Measurements from ENCODE around the gene TSFM. TPM values are rescaled to one million over a fixed set of nuclear protein-coding genes. Genes with fewer than 3 reads are reported as not detected.
A peak's percentile ranks its signal among the peaks of the same experiment; 100 is the strongest.

Gene TSFM
- total and polyA plus RNA-seq, 2 of the 13 experiments (the other 11 are each of a cell fraction or from before 2014, with no cell fraction given) = 29.8 to 68.3 TPM

DNA sequence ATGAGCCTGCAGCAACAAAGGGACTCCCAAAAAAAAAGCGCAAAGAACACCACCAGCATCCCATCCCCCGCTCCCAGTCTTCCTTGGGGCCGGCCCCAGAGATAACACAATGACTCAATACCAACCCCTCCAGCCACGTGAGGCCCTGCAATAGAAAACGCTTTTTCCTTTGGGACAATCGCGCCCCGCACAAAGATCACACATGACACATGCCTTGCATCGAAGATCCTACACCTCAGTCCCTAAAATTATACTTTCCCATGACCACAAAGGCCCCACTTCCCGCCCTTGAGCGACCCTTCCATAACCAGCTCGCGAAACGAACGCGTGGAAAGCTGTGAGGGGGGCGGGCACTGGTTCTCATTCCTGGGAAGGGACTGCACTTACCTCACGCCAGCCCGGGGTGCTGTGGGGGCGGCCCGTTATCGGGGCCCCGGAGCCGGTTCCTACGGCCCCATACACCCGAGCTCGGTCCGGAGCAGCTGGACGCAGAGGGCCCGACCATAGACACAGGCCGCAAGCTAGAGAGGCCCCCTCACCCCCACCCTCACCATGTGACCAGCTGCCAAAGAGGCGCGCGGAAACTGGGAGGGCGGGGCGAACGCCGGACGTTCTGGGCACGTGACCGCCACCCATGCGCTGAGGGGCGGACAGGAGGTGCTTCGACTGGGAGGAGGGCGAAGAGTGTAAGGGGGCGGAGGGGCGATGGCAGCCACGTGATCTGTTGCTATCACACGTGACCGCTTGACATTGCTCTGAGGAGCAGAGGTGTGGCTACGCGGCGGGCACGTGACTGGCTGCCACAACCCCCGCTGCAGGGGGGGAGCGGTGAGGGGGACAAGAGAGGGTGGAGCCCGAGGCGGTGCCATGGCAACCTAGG is 30.6 kb upstream of the TSFM start, which contains the start of gene CDK4 (continued):
- no peak; the same call in 1 of the 2 replicates for TF ChIP-seq MTF2 (CRISPR knock-in tag; IDR thresholded peaks at IDR 0.05; ENCODE audit: borderline replicate concordance)
- TF ChIP-seq, protein P1, sequence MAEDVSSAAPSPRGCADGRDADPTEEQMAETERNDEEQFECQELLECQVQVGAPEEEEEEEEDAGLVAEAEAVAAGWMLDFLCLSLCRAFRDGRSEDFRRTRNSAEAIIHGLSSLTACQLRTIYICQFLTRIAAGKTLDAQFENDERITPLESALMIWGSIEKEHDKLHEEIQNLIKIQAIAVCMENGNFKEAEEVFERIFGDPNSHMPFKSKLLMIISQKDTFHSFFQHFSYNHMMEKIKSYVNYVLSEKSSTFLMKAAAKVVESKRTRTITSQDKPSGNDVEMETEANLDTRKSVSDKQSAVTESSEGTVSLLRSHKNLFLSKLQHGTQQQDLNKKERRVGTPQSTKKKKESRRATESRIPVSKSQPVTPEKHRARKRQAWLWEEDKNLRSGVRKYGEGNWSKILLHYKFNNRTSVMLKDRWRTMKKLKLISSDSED (CRISPR knock-in tag; IDR thresholded peaks at IDR 0.05) = no peak
- TF ChIP-seq TSC22D2 (CRISPR knock-in tag; IDR thresholded peaks at IDR 0.05; ENCODE audit: borderline replicate concordance) = peak; percentile 80
- TF ChIP-seq SRSF9 (IDR thresholded peaks at IDR 0.05; ENCODE audit: borderline replicate concordance, insufficient read depth, low read depth, low read length, poor library complexity, severe bottlenecking) = no peak
- peak; percentile 48 to 94; a peak in 2 of 4 replicates for TF ChIP-seq KLF16 (CRISPR knock-in tag; IDR thresholded peaks at IDR 0.05)
- no peak for TF ChIP-seq ZNF3 (CRISPR knock-in tag; IDR thresholded peaks at IDR 0.05)
- no peak for TF ChIP-seq ARID3A (IDR thresholded peaks at IDR 0.05; ENCODE audit: low read depth, low read length)
- TF ChIP-seq FOXK2 (IDR thresholded peaks at IDR 0.05) = peak; percentile 85
- TF ChIP-seq, protein P2, sequence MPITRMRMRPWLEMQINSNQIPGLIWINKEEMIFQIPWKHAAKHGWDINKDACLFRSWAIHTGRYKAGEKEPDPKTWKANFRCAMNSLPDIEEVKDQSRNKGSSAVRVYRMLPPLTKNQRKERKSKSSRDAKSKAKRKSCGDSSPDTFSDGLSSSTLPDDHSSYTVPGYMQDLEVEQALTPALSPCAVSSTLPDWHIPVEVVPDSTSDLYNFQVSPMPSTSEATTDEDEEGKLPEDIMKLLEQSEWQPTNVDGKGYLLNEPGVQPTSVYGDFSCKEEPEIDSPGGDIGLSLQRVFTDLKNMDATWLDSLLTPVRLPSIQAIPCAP (CRISPR knock-in tag; IDR thresholded peaks at IDR 0.05; ENCODE audit: low read depth) = no peak; the same call in 1 of the 2 replicates
- no peak for TF ChIP-seq ZNF629 (CRISPR knock-in tag; conservative IDR thresholded peaks at IDR 0.05)
- TF ChIP-seq ZFX (CRISPR knock-in tag; IDR thresholded peaks at IDR 0.05; ENCODE audit: low read depth) = peak; percentile 94
- peak; percentile 95; the same call in 1 of the 2 replicates for TF ChIP-seq RFXANK (CRISPR knock-in tag; IDR thresholded peaks at IDR 0.05)
- TF ChIP-seq FOXA3 (CRISPR knock-in tag; IDR thresholded peaks at IDR 0.05) = peak; percentile 67; the same call in 1 of the 2 replicates
- peak; percentile 97 for TF ChIP-seq MXD4 (CRISPR knock-in tag; IDR thresholded peaks at IDR 0.05)
- TF ChIP-seq, protein P3, sequence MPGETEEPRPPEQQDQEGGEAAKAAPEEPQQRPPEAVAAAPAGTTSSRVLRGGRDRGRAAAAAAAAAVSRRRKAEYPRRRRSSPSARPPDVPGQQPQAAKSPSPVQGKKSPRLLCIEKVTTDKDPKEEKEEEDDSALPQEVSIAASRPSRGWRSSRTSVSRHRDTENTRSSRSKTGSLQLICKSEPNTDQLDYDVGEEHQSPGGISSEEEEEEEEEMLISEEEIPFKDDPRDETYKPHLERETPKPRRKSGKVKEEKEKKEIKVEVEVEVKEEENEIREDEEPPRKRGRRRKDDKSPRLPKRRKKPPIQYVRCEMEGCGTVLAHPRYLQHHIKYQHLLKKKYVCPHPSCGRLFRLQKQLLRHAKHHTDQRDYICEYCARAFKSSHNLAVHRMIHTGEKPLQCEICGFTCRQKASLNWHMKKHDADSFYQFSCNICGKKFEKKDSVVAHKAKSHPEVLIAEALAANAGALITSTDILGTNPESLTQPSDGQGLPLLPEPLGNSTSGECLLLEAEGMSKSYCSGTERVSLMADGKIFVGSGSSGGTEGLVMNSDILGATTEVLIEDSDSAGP (CRISPR knock-in tag; IDR thresholded peaks at IDR 0.05; ENCODE audit: borderline replicate concordance) = peak; percentile 96
- TF ChIP-seq ZNF567 (CRISPR knock-in tag; IDR thresholded peaks at IDR 0.05; ENCODE audit: borderline replicate concordance) = peak; percentile 31; the same call in 1 of the 2 replicates
- 0 out of 2 replicates have a peak, but pooled peaks have one; percentile 88 for TF ChIP-seq PCBP1 (IDR thresholded peaks at IDR 0.05; ENCODE audit: borderline replicate concordance, low read depth, low read length)
- no peak for TF ChIP-seq HOXA7 (CRISPR knock-in tag; IDR thresholded peaks at IDR 0.05)
- 0 out of 2 replicates have a peak, but pooled peaks have one; percentile 41 for TF ChIP-seq GFI1 (CRISPR knock-in tag; IDR thresholded peaks at IDR 0.05; ENCODE audit: borderline replicate concordance)
- TF ChIP-seq SYNCRIP (IDR thresholded peaks at IDR 0.05; ENCODE audit: insufficient read depth, low read depth, low read length) = no peak
